ENCODE data around the gene CTIF. TPM values are rescaled to one million over a fixed set of nuclear protein-coding genes. Genes with fewer than 3 reads are reported as not detected.

The CTIF gene
- total and polyA plus RNA-seq, 4 donors, result 10.6 to 26.7 (median 12.3) TPM

- Histone ChIP-seq H3K27ac (ENCODE audit: low read depth in 1 of 2, low read length in 2 of 2) (no peak overlapping the region), H3K4me1 (ENCODE audit: control insufficient read depth in 4 of 4, insufficient read depth in 4 of 4, low read length in 3 of 4) (peaks cover 0 to 8% (median 5%) of the 10 kb centered on the region in 4 donors)
Measured at GRCh38 chr18:48821845-48822244, 283.0 kb downstream of the CTIF start.

GRCh38 chr18:48824231-48824970, 285.6 kb downstream of the CTIF start:
- no peak overlapping the region for H3K9ac ChIP-seq (ENCODE audit: low read depth in 1 of 2, low read length in 2 of 2)
- no peaks in the 10 kb centered on the region for H3K27me3 ChIP-seq (ENCODE audit: control insufficient read depth in 4 of 4, insufficient read depth in 4 of 4, low read length in 3 of 4)
- DNase-seq (ENCODE audit: low spot score), result no peak
- H3K4me3 ChIP-seq (ENCODE audit: low read depth in 1 of 3, low read length in 3 of 3), result no peak overlapping the region
- no peak overlapping the region for H3K27ac ChIP-seq (ENCODE audit: low read depth in 1 of 2, low read length in 2 of 2)
- TF ChIP-seq RXRA (IDR thresholded peaks at IDR 0.05) (no peak), MAX (IDR thresholded peaks at IDR 0.05) (no peak), ATF3 (IDR thresholded peaks at IDR 0.05) (no peak), TAF1 (conservative IDR thresholded peaks at IDR 0.05) (no peak), ZBTB33 (IDR thresholded peaks at IDR 0.05) (no peak)
- H3K4me1 ChIP-seq (ENCODE audit: control insufficient read depth in 4 of 4, insufficient read depth in 4 of 4, low read length in 3 of 4), result peaks cover 0 to 3% (median under 1%) of the 10 kb centered on the region in 4 donors
- WGBS, result 97% methylated on average over 14 of the region's 14 CpGs
- peaks cover 0 to 3% (median 0%) of the 10 kb centered on the region in 4 donors for H3K36me3 ChIP-seq (ENCODE audit: control insufficient read depth in 4 of 4, insufficient read depth in 3 of 4, low read depth in 1 of 4, low read length in 3 of 4)
- peaks cover 0 to 4% (median 0%) of the 10 kb centered on the region in 4 donors for H3K9me3 ChIP-seq (ENCODE audit: control insufficient read depth in 4 of 4, low read length in 3 of 4)

More at GRCh38 chr18:48821845-48822244, 283.0 kb downstream of the CTIF start:
- no peak for TF ChIP-seq MAX (IDR thresholded peaks at IDR 0.05)
- no peak for TF ChIP-seq HNF4G (IDR thresholded peaks at IDR 0.05)
- TF ChIP-seq JUND (IDR thresholded peaks at IDR 0.05), result no peak
- TF ChIP-seq FOXA1 (IDR thresholded peaks at IDR 0.05), result no peak
- TF ChIP-seq SP1 (IDR thresholded peaks at IDR 0.05), result no peak
- TF ChIP-seq RXRA (IDR thresholded peaks at IDR 0.05), result no peak
- no peaks in the 10 kb centered on the region for H3K27me3 ChIP-seq (ENCODE audit: control insufficient read depth in 4 of 4, insufficient read depth in 4 of 4, low read length in 3 of 4)
- 65% methylated on average over 4 of the region's 4 CpGs for WGBS
- no peak for DNase-seq (ENCODE audit: low spot score)
- peaks cover 0 to 3% (median 1%) of the 10 kb centered on the region in 4 donors for H3K36me3 ChIP-seq (ENCODE audit: control insufficient read depth in 4 of 4, insufficient read depth in 3 of 4, low read depth in 1 of 4, low read length in 3 of 4)
- no peak overlapping the region for H3K4me3 ChIP-seq (ENCODE audit: low read depth in 1 of 3, low read length in 3 of 3)
- peaks cover 0 to 4% (median 0%) of the 10 kb centered on the region in 4 donors for H3K9me3 ChIP-seq (ENCODE audit: control insufficient read depth in 4 of 4, low read length in 3 of 4)
- no peak overlapping the region for H3K9ac ChIP-seq (ENCODE audit: low read depth in 1 of 2, low read length in 2 of 2)

- H3K9me3 ChIP-seq (ENCODE audit: control insufficient read depth in 4 of 4, low read length in 3 of 4), result peaks cover 0 to 4% (median 0%) of the 10 kb centered on the region in 4 donors
- H3K27me3 ChIP-seq (ENCODE audit: control insufficient read depth in 4 of 4, insufficient read depth in 4 of 4, low read length in 3 of 4), result no peaks in the 10 kb centered on the region
- no peak for TF ChIP-seq JUND (IDR thresholded peaks at IDR 0.05)
- TF ChIP-seq ATF3 (IDR thresholded peaks at IDR 0.05), result no peak
- peak in 1 of 2 donors; percentile 10 for TF ChIP-seq RAD21 (IDR thresholded peaks at IDR 0.05)
- peak; percentile 53 for TF ChIP-seq NR2F2 (IDR thresholded peaks at IDR 0.05)
- no peak for TF ChIP-seq SP1 (IDR thresholded peaks at IDR 0.05)
- H3K4me3 ChIP-seq (ENCODE audit: low read depth in 1 of 3, low read length in 3 of 3), result no peak overlapping the region
- no peak overlapping the region for H3K9ac ChIP-seq (ENCODE audit: low read depth in 1 of 2, low read length in 2 of 2)
- WGBS, result 86% methylated on average over 6 of the region's 6 CpGs
- H3K27ac ChIP-seq (ENCODE audit: low read depth in 1 of 2, low read length in 2 of 2), result no peak overlapping the region
- no peak for DNase-seq (ENCODE audit: low spot score)
- no peaks in the 10 kb centered on the region for H3K36me3 ChIP-seq (ENCODE audit: control insufficient read depth in 4 of 4, insufficient read depth in 3 of 4, low read depth in 1 of 4, low read length in 3 of 4)
- peaks cover 0 to 2% (median 0%) of the 10 kb centered on the region in 4 donors for H3K4me1 ChIP-seq (ENCODE audit: control insufficient read depth in 4 of 4, insufficient read depth in 4 of 4, low read length in 3 of 4)
Measured at GRCh38 chr18:48825101-48825745, 286.4 kb downstream of the CTIF start.

All from liver (tissue), 9 donors.